MM.1S (cell line): ENCODE results near the gene SPEM3.

ENCODE experiments used
- CTCF ChIP-seq: fragments of 300-600 bp; sonication (generic); IDR thresholded peaks from 2 replicates; pipeline ENCODE4 v1.5.1; 2016; ENCODE audit warnings: antibody characterized with exemption, low read length, mixed read lengths
- EZH2 ChIP-seq: fragments of 300-600 bp; sonication (generic); optimal IDR thresholded peaks from 2 replicates; pipeline ENCODE3; 2017; ENCODE audit warnings: low read depth, mild to moderate bottlenecking, antibody characterized with exemption, low read length, mixed read lengths
- EZH2phosphoT487 ChIP-seq: fragments of 300-600 bp; sonication (generic); IDR thresholded peaks from 2 replicates; pipeline ENCODE4 v1.6.1; 2018; ENCODE audit warnings: antibody characterized with exemption, low read length

GRCh38 chr17:7405350-7406234 is 23.1 kb upstream of the SPEM3 start:
- no peak for TF ChIP-seq EZH2phosphoT487
- no peak for TF ChIP-seq CTCF
- no peak for TF ChIP-seq EZH2
